GM10248 (cell line): ENCODE measurements around the gene TAL1.

Source experiments
- CTCF ChIA-PET: fragments of 300-600 bp; sonication (Branson Sonifier 250); formaldehyde crosslinking; extraction: SDS; loops from one replicate; lab custom pipeline; 2021; ENCODE audit warnings: antibody characterized with exemption; lab: Yijun Ruan, JAX
- POLR2A ChIA-PET: fragments of 350-650 bp; sonication (Branson Sonifier 250); formaldehyde crosslinking; extraction: SDS; loops from one replicate; lab custom pipeline; 2020; ENCODE audit warnings: antibody characterized with exemption; lab: Yijun Ruan, JAX
- DNase-seq: peaks from one replicate; pipeline ENCODE4 v3.0.0; 2012; ENCODE audit errors: extremely low spot score
- CTCF ChIP-seq: IDR thresholded peaks from 2 replicates; pipeline ENCODE4 v1.5.1; 2012; ENCODE audit warnings: mild to moderate bottlenecking, low read depth; ENCODE audit errors: extremely low read depth, missing control alignments, control extremely low read depth

The TAL1 gene

GRCh38 chr1:47252795-47253194 is 20.8 kb upstream of the TAL1 start:
- DNase-seq = no peak
- no peak for TF ChIP-seq CTCF
- POLR2A ChIA-PET = no interaction called here
- CTCF ChIA-PET = interaction anchor here (0.6 to 6.6 kb wide), 4 partner anchors 10 to 73 kb away, joined by 3 to 54 read pairs (median 6); no protein-coding TSS in a partner anchor

- CTCF ChIA-PET = interaction anchor here (0.6 to 6.6 kb wide), 6 partner anchors 9 to 73 kb away, joined by 3 to 54 read pairs (median 4); no protein-coding TSS in a partner anchor
- POLR2A ChIA-PET = no interaction called here
- no peak for DNase-seq
- no peak for TF ChIP-seq CTCF
These were observed 20.3 kb upstream of the TAL1 start for GRCh38 chr1:47252369-47252768.

- DNase-seq = no peak
- no peak for TF ChIP-seq CTCF
- ChIA-PET POLR2A (no interaction called here), CTCF (interaction anchor here (6.6 kb wide), 1 partner anchor 13 kb away, joined by 54 read pairs; no protein-coding TSS in a partner anchor)
These were observed 17.7 kb upstream of the TAL1 start for GRCh38 chr1:47249755-47250154.

- CTCF ChIA-PET = interaction anchor here (5.7 kb wide), 1 partner anchor 19 kb away, joined by 24 read pairs; no protein-coding TSS in a partner anchor
- DNase-seq = no peak
- TF ChIP-seq CTCF = no peak
- POLR2A ChIA-PET = no interaction called here
These were observed 12.4 kb upstream of the TAL1 start for GRCh38 chr1:47244339-47244862.

GRCh38 chr1:47243910-47244309 is 11.9 kb upstream of the TAL1 start:
- ChIA-PET CTCF (interaction anchor here (1.0 to 5.7 kb wide), 4 partner anchors 8 to 193 kb away, joined by 3 to 24 read pairs (median 4); no protein-coding TSS in a partner anchor), POLR2A (no interaction called here)
- TF ChIP-seq CTCF = no peak
- no peak for DNase-seq

GRCh38 chr1:47241114-47242113 is 9.4 kb upstream of the TAL1 start:
- no peak for DNase-seq
- CTCF ChIA-PET = interaction anchor here (1.2 to 3.0 kb wide), 2 partner anchors 10 to 21 kb away, joined by 4 to 11 read pairs; no protein-coding TSS in a partner anchor
- POLR2A ChIA-PET = no interaction called here
- TF ChIP-seq CTCF = no peak
